Measurements from ENCODE around the gene ASTN2. TPM values are rescaled to one million over a fixed set of nuclear protein-coding genes. Genes with fewer than 3 reads are reported as not detected.

Gene ASTN2
- total and polyA plus RNA-seq, 2 experiments from 2014 or later, result 5.8 to 7.5 TPM

DNA sequence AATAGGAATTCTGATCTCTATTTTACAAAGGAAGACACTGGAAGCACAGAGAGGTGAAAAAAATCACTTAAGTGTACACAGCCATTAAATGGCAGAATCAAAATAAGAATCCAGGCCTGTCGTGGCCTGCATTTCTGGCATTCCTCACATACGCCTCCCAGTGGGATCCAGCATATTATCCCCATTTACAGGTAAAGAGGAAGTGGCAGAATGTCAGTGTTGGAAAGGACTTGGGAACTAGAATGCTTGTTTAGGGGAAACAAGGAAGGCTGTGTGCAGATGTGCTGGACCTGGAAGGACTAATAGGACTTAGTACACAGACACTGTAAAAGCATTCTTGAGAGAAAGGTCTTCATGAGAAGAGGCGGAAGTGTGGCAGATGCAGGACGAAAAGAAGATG, 486.0 kb downstream of the ASTN2 start:
- in situ Hi-C loops (cut with MboI), result no loop called here
- H3K4me3 ChIP-seq, result no peak overlapping the region
- H4K20me1 ChIP-seq (ENCODE audit: insufficient read depth), result no peaks in the 10 kb centered on the region
- no peaks in the 10 kb centered on the region for H3K79me2 ChIP-seq (ENCODE audit: insufficient read depth)
- no peaks in the 10 kb centered on the region for H3K4me1 ChIP-seq (ENCODE audit: insufficient read depth)
- 38 to 44% methylated on average over 4 of the region's 4 CpGs for WGBS, 2 experiments (ENCODE audit: low coverage in 1 of 2, low lambda C conversion rate in 2 of 2, missing lambda C conversion rate in 2 of 2)
- no peak overlapping the region for H3K9ac ChIP-seq
- no peaks in the 10 kb centered on the region for H3K36me3 ChIP-seq (ENCODE audit: low read depth)
- H3K4me2 ChIP-seq (ENCODE audit: unreplicated experiment), result no peak overlapping the region
- TF ChIP-seq EZH2phosphoT487 (IDR thresholded peaks at IDR 0.05; ENCODE audit: insufficient read depth, low read depth) (no peak), EZH2 (IDR thresholded peaks at IDR 0.05; ENCODE audit: insufficient read depth, poor library complexity, severe bottlenecking) (no peak)
- DNase-seq, result no peak
- no peak overlapping the region for H2AFZ ChIP-seq
- H3K9me3 ChIP-seq (ENCODE audit: low read depth), result no peaks in the 10 kb centered on the region
- no peaks in the 10 kb centered on the region for H3K9me2 ChIP-seq (ENCODE audit: insufficient read depth)
- H3F3A ChIP-seq (ENCODE audit: insufficient read depth), result no peaks in the 10 kb centered on the region
- 0 out of 2 replicates have a peak, but pooled peaks cover 8% of the 10 kb centered on the region for H3K27me3 ChIP-seq (replicated peaks; ENCODE audit: insufficient read depth)
- no peak overlapping the region for H3K27ac ChIP-seq

DNA sequence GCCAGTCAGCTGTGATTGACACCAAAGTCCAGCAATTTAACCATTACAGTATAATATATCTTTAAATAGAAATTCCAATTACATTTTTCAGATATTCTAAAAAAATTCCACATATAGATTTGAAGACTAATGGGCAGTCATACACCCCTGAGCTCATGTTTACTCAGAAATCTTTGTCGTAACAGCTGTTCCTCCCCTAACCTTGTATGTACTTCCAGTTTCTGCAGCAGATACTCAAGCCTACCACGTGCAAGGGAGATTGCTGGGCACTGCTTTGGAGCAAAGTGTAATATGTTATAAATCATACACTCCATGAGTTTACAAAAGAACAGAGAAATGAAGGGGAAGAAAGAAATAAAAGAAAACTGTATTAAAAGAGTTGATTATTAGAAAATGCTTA, 486.6 kb downstream of the ASTN2 start:
- Histone ChIP-seq H2AFZ (no peak overlapping the region), H3K9me3 (ENCODE audit: low read depth) (no peaks in the 10 kb centered on the region), H3K4me3 (no peak overlapping the region), H3K4me1 (ENCODE audit: insufficient read depth) (no peaks in the 10 kb centered on the region), H3K79me2 (ENCODE audit: insufficient read depth) (no peaks in the 10 kb centered on the region), H3K9ac (no peak overlapping the region), H3K4me2 (ENCODE audit: unreplicated experiment) (no peak overlapping the region), H3F3A (ENCODE audit: insufficient read depth) (no peaks in the 10 kb centered on the region), H3K27me3 (replicated peaks; ENCODE audit: insufficient read depth) (0 out of 2 replicates have a peak, but pooled peaks cover 8% of the 10 kb centered on the region), H3K9me2 (ENCODE audit: insufficient read depth) (no peaks in the 10 kb centered on the region), H4K20me1 (ENCODE audit: insufficient read depth) (no peaks in the 10 kb centered on the region), H3K27ac (no peak overlapping the region), H3K36me3 (ENCODE audit: low read depth) (no peaks in the 10 kb centered on the region)
- DNase-seq, result no peak
- WGBS, 2 experiments (ENCODE audit: low coverage in 1 of 2, low lambda C conversion rate in 2 of 2, missing lambda C conversion rate in 2 of 2), result 45 to 50% methylated on average over 2 of the region's 2 CpGs
- in situ Hi-C loops (cut with MboI), result no loop called here
- TF ChIP-seq EZH2 (IDR thresholded peaks at IDR 0.05; ENCODE audit: insufficient read depth, poor library complexity, severe bottlenecking) (no peak), EZH2phosphoT487 (IDR thresholded peaks at IDR 0.05; ENCODE audit: insufficient read depth, low read depth) (no peak)

DNA sequence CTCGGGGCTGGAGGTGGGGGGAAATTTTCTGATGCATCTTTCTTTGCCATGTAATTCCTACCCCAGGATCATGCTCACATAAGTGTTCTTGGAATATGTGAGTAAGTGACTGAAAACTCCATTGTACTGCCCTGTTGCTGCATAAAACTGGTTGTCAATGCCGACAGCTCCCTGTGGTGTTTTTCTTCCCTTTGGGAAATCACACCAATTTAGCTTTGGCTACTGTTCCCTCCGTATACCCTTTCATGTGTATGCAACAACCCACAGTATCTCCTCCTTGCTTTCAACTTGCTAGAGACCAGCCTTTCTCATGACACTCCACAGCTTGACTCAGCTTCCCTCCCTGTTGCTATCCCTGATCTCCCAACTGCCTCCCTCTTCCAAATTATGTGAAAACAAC, 487.1 kb downstream of the ASTN2 start:
- 31 to 36% methylated on average over 3 of the region's 3 CpGs for WGBS, 2 experiments (ENCODE audit: low coverage in 1 of 2, low lambda C conversion rate in 2 of 2, missing lambda C conversion rate in 2 of 2)
- Histone ChIP-seq H3K27ac (no peak overlapping the region), H2AFZ (no peak overlapping the region), H3K4me2 (ENCODE audit: unreplicated experiment) (no peak overlapping the region), H3K9me3 (ENCODE audit: low read depth) (no peaks in the 10 kb centered on the region), H3F3A (ENCODE audit: insufficient read depth) (no peaks in the 10 kb centered on the region), H3K4me1 (ENCODE audit: insufficient read depth) (no peaks in the 10 kb centered on the region), H3K79me2 (ENCODE audit: insufficient read depth) (no peaks in the 10 kb centered on the region), H4K20me1 (ENCODE audit: insufficient read depth) (no peaks in the 10 kb centered on the region), H3K9me2 (ENCODE audit: insufficient read depth) (no peaks in the 10 kb centered on the region), H3K36me3 (ENCODE audit: low read depth) (no peaks in the 10 kb centered on the region), H3K4me3 (no peak overlapping the region), H3K9ac (no peak overlapping the region), H3K27me3 (replicated peaks; ENCODE audit: insufficient read depth) (0 out of 2 replicates have a peak, but pooled peaks cover 8% of the 10 kb centered on the region)
- in situ Hi-C loops (cut with MboI), result no loop called here
- no peak for DNase-seq
- TF ChIP-seq EZH2 (IDR thresholded peaks at IDR 0.05; ENCODE audit: insufficient read depth, poor library complexity, severe bottlenecking) (no peak), EZH2phosphoT487 (IDR thresholded peaks at IDR 0.05; ENCODE audit: insufficient read depth, low read depth) (no peak)

DNA sequence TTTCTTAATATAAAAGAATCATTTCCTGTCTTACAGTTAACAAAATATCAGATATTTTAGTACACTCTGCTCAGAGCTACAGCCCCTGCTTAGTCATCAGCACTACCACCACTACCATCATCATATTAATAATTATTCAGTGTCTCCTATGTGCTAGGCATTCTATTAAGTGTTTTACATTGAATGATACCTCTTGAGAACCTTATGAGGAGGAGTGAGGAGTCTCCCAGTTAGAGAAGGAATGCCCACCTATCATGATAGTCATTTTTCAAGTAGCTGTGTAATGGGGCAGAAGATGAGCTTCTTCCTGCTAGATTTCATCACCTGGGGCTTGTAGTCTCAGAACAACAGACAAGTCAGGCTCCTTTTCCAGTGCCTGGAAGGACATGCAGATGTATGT, 489.7 kb downstream of the ASTN2 start:
- H3K4me2 ChIP-seq (ENCODE audit: unreplicated experiment), result no peak overlapping the region
- no peak overlapping the region for H3K4me3 ChIP-seq
- no peaks in the 10 kb centered on the region for H3K79me2 ChIP-seq (ENCODE audit: insufficient read depth)
- no peaks in the 10 kb centered on the region for H3K4me1 ChIP-seq (ENCODE audit: insufficient read depth)
- H4K20me1 ChIP-seq (ENCODE audit: insufficient read depth), result no peaks in the 10 kb centered on the region
- H3K27me3 ChIP-seq (replicated peaks; ENCODE audit: insufficient read depth), result 0 out of 2 replicates have a peak, but pooled peaks cover 8% of the 10 kb centered on the region
- no peak for TF ChIP-seq EZH2 (IDR thresholded peaks at IDR 0.05; ENCODE audit: insufficient read depth, poor library complexity, severe bottlenecking)
- no peak for TF ChIP-seq EZH2phosphoT487 (IDR thresholded peaks at IDR 0.05; ENCODE audit: insufficient read depth, low read depth)
- H3K9me3 ChIP-seq (ENCODE audit: low read depth), result no peaks in the 10 kb centered on the region
- no peaks in the 10 kb centered on the region for H3F3A ChIP-seq (ENCODE audit: insufficient read depth)
- H2AFZ ChIP-seq, result no peak overlapping the region
- in situ Hi-C loops (cut with MboI), result no loop called here
- no peak for DNase-seq
- no peak overlapping the region for H3K27ac ChIP-seq
- no peak overlapping the region for H3K9ac ChIP-seq
- H3K36me3 ChIP-seq (ENCODE audit: low read depth), result no peaks in the 10 kb centered on the region
- no peaks in the 10 kb centered on the region for H3K9me2 ChIP-seq (ENCODE audit: insufficient read depth)

Measured in GM23248 (cell line).